Neural cell (in vitro differentiated cells): ENCODE results near the gene LGALS4.

ENCODE experiments used
- POLR2AphosphoS5 ChIP-seq: IDR thresholded peaks from 2 replicates; pipeline ENCODE4 v1.6.1; 2012
- RAD21 ChIP-seq: fragments of 450-650 bp; conservative IDR thresholded peaks from 2 replicates; pipeline ENCODE4 v1.6.1; 2014; ENCODE audit warnings: antibody characterized with exemption, mild to moderate bottlenecking, moderate library complexity
- REST ChIP-seq: IDR thresholded peaks from 2 replicates; pipeline ENCODE4 v1.6.1; 2012; ENCODE audit warnings: borderline replicate concordance
- TF ChIP-seq, protein P1 (sequence below): fragments of 450-650 bp; IDR thresholded peaks from 2 replicates; pipeline ENCODE4 v1.5.1; 2014; ENCODE audit warnings: antibody characterized with exemption, mild to moderate bottlenecking, moderate library complexity; ENCODE audit not compliant: poor library complexity, severe bottlenecking

DNA sequence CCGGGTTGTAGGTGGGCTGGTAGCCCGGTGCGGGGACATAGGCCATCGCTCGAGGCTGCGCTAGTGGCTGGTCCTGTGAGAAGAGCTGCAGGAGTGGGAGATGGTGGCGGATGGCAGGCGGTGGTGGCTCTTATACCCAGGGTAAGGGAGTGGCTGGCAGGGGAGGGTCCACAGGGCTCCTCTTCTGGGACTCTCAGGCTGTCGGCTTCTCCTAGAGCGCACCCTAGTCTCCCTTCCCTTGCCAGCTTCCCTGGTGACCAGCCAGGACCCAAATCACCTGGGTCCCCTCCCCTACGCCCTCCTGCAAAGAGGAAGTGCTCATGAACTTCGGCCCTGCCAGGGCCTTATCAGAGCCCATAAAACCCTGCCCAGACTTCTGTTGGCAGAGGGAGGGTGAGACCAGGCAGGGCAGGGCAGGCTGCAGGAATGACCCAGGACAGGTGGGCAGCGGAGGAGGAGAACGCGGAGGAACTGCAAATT, at the start of gene LGALS4:
- no peak for TF ChIP-seq RAD21
- TF ChIP-seq, protein P1, sequence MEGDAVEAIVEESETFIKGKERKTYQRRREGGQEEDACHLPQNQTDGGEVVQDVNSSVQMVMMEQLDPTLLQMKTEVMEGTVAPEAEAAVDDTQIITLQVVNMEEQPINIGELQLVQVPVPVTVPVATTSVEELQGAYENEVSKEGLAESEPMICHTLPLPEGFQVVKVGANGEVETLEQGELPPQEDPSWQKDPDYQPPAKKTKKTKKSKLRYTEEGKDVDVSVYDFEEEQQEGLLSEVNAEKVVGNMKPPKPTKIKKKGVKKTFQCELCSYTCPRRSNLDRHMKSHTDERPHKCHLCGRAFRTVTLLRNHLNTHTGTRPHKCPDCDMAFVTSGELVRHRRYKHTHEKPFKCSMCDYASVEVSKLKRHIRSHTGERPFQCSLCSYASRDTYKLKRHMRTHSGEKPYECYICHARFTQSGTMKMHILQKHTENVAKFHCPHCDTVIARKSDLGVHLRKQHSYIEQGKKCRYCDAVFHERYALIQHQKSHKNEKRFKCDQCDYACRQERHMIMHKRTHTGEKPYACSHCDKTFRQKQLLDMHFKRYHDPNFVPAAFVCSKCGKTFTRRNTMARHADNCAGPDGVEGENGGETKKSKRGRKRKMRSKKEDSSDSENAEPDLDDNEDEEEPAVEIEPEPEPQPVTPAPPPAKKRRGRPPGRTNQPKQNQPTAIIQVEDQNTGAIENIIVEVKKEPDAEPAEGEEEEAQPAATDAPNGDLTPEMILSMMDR = no peak
- no peak for TF ChIP-seq POLR2AphosphoS5
- TF ChIP-seq REST = no peak
